HAP-1 (cell line): ENCODE results near the gene CARS1.
"Not testable (repeated sequence)": the region's sequence is repeated elsewhere in the genome, so short reads cannot be mapped to it uniquely, and the experiment has no call there.

Source experiments
- DNase-seq, 2 experiments: peaks; one replicate each; pipeline ENCODE4 v3.0.0-alpha.2; 2016 to 2020; ENCODE audit warnings: low spot score in 2 of 2
- H3K27me3 ChIP-seq: fragments of 250-450 bp; sonication (Bioruptor Pico); 2 replicates; pipeline ENCODE4 v1.5.1; 2020; ENCODE audit warnings: low read depth, mild to moderate bottlenecking, moderate library complexity
- H3K36me3 ChIP-seq: fragments of 250-450 bp; sonication (Bioruptor Pico); replicated peaks from 2 replicates; pipeline ENCODE4 v1.5.1; 2020; ENCODE audit warnings: mild to moderate bottlenecking
- H3K4me1 ChIP-seq: fragments of 250-450 bp; sonication (Bioruptor Pico); 2 replicates; pipeline ENCODE4 v1.5.1; 2020; ENCODE audit warnings: mild to moderate bottlenecking
- H3K4me3 ChIP-seq: fragments of 250-450 bp; sonication (Bioruptor Pico); 2 replicates; pipeline ENCODE4 v1.5.1; 2020; ENCODE audit warnings: mild to moderate bottlenecking, moderate library complexity
- H3K9me3 ChIP-seq: fragments of 250-450 bp; sonication (Bioruptor Pico); 2 replicates; pipeline ENCODE4 v1.5.1; 2020; ENCODE audit warnings: mild to moderate bottlenecking, moderate library complexity
- in situ Hi-C: fragments of 300-500 bp; cut with MboI; formaldehyde crosslinking; loops from 3 replicates; pipeline ENCODE4 v1.14.3; 2020; ENCODE audit warnings: low sequenced_read_pairs, inconsistent platforms, mixed read lengths

Gene CARS1

DNA sequence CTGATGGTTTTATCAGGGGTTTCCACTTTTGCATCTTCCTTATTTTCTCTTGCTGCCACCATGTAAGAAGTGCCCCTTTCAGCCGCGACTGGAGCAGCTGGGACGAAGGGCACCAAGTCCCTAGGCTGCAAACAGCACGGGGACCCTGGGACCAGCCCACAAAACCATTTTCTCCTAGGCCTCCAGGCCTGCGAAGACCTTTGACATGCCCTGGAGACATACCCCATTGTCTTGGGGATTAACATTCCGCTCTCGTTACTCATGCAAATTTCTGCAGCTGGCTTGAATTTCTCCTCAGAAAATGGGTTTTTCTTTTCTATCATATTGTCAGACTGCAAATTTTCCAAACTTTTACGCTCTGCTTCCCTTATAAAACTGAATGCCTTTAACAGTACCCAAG is 6.7 kb upstream of the CARS1 start:
- peak; percentile 84 to 89 for DNase-seq
- in situ Hi-C loops, result loop anchor here (25.0 kb wide), 1 partner anchor 348 kb away; no protein-coding TSS in a partner anchor

GRCh38 chr11:3063432-3063831 is 6.2 kb upstream of the CARS1 start:
- in situ Hi-C loops, result loop anchor here (25.0 kb wide), 1 partner anchor 349 kb away; no protein-coding TSS in a partner anchor
- H3K4me3 ChIP-seq, H3K27me3 ChIP-seq, H3K36me3 ChIP-seq, DNase-seq: not testable (repeated sequence)
- Histone ChIP-seq H3K4me1 (peaks cover 11% of the 10 kb centered on the region), H3K9me3 (peaks cover 20% of the 10 kb centered on the region)

More for the DNA sequence above, 6.7 kb upstream of the CARS1 start:
- not testable (repeated sequence) for H3K4me3 ChIP-seq, H3K36me3 ChIP-seq, H3K27me3 ChIP-seq
- H3K4me1 ChIP-seq, result peaks cover 11% of the 10 kb centered on the region
- peaks cover 20% of the 10 kb centered on the region for H3K9me3 ChIP-seq

DNA sequence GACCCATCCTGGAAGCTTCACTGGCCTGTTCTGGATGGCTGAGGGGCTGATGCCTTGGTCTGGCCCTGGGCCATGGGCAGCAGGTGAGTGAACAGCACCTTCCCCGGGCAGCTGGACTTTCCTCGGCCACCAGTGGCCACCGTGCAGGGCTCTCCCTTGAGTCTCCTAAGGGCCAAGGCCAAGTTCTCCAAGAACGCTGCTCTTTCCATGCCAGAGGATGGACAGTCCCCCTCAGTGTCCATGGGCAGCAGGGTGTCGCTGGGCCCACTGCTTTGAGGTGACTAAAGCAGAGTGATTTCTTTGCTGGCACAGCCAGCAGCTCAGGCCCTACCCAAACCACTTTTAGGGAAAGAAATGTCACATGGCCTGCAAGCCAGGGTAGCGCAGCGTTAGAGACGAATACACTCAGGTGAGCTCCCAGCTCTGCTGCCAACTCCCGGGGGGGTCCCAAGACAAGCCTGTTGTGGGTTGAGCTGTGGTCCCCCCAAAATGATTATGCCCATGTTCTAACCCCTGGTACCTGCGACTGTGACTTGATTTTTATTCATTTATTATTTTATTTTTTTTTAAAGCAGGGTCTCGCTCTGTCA is 3.3 kb upstream of the CARS1 start:
- in situ Hi-C loops, result loop anchor here (25.0 kb wide), 1 partner anchor 352 kb away; no protein-coding TSS in a partner anchor
- DNase-seq, result no peak
- peaks cover 8% of the 10 kb centered on the region for H3K36me3 ChIP-seq
- H3K4me1 ChIP-seq, result peaks cover 24% of the 10 kb centered on the region
- no peak overlapping the region for H3K4me3 ChIP-seq
- H3K9me3 ChIP-seq, result peaks cover 14% of the 10 kb centered on the region
- no peaks in the 10 kb centered on the region for H3K27me3 ChIP-seq

GRCh38 chr11:3058753-3059664 is 1.8 kb upstream of the CARS1 start:
- in situ Hi-C loops, result loop anchor here (25.0 kb wide), 1 partner anchor 353 kb away; no protein-coding TSS in a partner anchor
- Histone ChIP-seq H3K9me3 (peaks cover 3% of the 10 kb centered on the region; the same call in 1 of the 2 replicates), H3K36me3 (peaks cover 19% of the 10 kb centered on the region), H3K4me1 (peaks cover 21% of the 10 kb centered on the region), H3K4me3 (no peak overlapping the region), H3K27me3 (no peaks in the 10 kb centered on the region)
- DNase-seq, result no peak

GRCh38 chr11:3056296-3057068 is 741 bp downstream of the CARS1 start:
- Histone ChIP-seq H3K36me3 (peaks cover 32% of the 10 kb centered on the region), H3K9me3 (no peaks in the 10 kb centered on the region), H3K4me1 (peaks cover 20% of the 10 kb centered on the region), H3K4me3 (peak overlapping the region; percentile 100), H3K27me3 (no peaks in the 10 kb centered on the region)
- in situ Hi-C loops, result loop anchor here (25.0 kb wide), 1 partner anchor 356 kb away; no protein-coding TSS in a partner anchor
- DNase-seq, result peak in 1 of 2 experiments; percentile 43

GRCh38 chr11:3055891-3056290 is 1.3 kb downstream of the CARS1 start:
- H3K9me3 ChIP-seq, result no peaks in the 10 kb centered on the region
- peak overlapping the region; percentile 100 for H3K4me3 ChIP-seq
- H3K4me1 ChIP-seq, result peaks cover 20% of the 10 kb centered on the region
- DNase-seq, result no peak
- H3K27me3 ChIP-seq, result no peaks in the 10 kb centered on the region
- in situ Hi-C loops, result loop anchor here (25.0 kb wide), 1 partner anchor 356 kb away; no protein-coding TSS in a partner anchor
- peaks cover 32% of the 10 kb centered on the region for H3K36me3 ChIP-seq

DNA sequence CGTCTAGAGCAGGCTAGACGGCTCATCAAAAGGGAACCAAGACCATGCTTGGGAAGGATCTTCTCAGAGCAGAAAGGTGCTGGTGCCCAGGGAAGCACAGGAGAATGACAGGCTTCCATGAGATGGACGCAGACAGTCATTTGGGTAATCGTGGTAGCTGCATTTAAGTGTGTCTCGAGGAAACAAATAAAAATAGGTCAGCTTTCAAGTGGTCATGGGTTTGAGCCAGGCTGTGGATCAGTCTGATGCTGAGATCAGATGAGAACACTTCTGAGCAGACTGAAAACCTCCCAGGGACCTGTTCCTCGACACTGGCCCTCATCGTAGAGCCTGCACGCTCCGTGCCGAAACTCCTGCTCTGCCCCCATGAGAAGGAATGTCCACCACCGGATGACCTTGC is 4.7 kb downstream of the CARS1 start:
- H3K27me3 ChIP-seq, result no peaks in the 10 kb centered on the region
- peaks cover 41% of the 10 kb centered on the region for H3K36me3 ChIP-seq
- H3K4me3 ChIP-seq, result no peak overlapping the region
- peaks cover 15% of the 10 kb centered on the region for H3K4me1 ChIP-seq
- no peak for DNase-seq
- in situ Hi-C loops, result loop anchor here (25.0 kb wide), 1 partner anchor 360 kb away; no protein-coding TSS in a partner anchor
- no peaks in the 10 kb centered on the region for H3K9me3 ChIP-seq

GRCh38 chr11:3052109-3052479 is 5.1 kb downstream of the CARS1 start:
- peaks cover 42% of the 10 kb centered on the region for H3K36me3 ChIP-seq
- H3K9me3 ChIP-seq, result no peaks in the 10 kb centered on the region
- in situ Hi-C loops, result loop anchor here (25.0 kb wide), 1 partner anchor 360 kb away; no protein-coding TSS in a partner anchor
- DNase-seq, result peak in 1 of 2 experiments; percentile 22
- H3K4me1 ChIP-seq, result peaks cover 15% of the 10 kb centered on the region
- H3K4me3 ChIP-seq, result no peak overlapping the region
- H3K27me3 ChIP-seq, result no peaks in the 10 kb centered on the region

DNA sequence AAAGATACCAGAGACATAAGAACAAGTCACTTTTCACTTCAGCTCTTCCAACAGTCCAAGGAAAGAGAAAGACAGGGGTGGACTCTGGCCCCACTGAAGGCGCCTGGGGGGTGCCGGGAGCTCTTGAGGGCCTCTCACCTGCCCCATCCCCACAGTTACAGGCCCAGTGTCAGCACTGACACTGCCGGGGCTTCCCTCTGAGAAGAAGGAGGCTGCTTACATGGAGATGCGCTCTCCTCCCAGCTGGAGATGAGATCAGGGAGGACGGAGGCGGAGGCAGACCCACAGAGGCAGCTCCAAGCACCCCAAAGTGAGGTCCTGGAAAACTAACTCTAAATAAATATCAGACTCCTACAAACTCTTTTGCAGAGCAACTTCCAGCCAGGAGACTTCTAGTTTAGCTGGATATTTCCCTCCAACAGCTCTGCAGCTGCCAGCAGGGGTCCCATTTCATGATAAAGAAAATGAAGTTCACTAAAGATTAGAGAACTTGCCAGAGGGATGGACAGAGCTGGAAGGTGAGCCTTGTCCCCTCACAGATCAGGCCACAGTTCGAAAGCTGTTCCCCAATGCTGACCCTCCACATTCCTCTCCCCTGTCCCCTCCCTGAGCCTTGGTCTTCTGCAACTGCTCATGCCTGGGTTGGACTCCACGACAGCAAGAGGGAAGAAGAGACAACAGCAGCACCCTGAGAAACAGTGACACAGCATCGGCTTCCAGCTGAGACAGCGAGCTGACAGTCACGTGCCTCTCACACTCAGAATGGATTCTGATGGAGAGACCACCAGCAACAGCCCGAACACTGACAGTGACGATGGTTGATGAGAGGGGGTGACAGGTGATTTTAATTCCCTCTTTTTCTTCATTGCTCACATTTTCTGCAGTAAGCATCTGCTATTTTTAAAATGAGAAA is 5.8 kb downstream of the CARS1 start:
- no peaks in the 10 kb centered on the region for H3K9me3 ChIP-seq
- in situ Hi-C loops, result loop anchor here (25.0 kb wide), 1 partner anchor 361 kb away; no protein-coding TSS in a partner anchor
- no peak for DNase-seq
- H3K4me3 ChIP-seq, result no peak overlapping the region
- peaks cover 42% of the 10 kb centered on the region for H3K36me3 ChIP-seq
- peaks cover 15% of the 10 kb centered on the region for H3K4me1 ChIP-seq
- no peaks in the 10 kb centered on the region for H3K27me3 ChIP-seq

DNA sequence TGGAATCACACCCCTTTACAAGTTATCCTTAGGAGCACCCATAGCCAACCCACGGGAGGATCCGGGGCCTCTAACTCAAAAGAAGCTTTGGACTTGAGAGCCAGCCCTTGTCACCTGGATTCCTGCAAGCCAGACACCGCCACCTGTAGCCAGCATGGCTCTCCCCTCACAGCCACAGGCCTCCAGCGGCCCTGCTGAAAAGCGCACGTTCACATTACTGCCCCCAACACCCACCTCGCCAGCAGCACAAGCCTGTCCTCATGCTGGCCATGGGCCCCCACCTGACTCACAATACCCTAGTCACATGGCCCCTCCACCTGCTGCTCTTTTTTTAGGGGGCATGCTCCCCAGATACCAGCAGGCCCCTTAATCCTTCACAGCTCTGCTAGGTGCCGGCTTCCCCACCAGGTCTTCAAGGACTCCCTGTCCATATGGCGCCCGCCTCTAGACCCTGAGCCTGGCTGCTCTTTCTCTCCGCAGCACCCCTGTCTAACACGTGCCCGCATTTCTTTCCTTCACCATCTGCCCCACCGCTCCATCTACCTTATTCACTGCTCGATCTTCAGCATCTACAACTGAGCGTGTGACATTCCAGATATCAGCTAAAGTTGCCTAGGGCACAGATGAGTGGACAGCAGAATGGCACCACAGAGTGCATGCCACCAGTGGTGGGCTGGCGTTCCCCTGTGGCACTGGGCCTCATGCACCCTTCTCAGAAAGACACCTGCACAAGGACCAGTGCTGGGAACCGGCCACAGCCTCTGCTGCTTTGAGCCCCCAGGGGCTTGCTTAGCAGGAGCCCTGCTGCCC is 6.6 kb downstream of the CARS1 start:
- Histone ChIP-seq H3K9me3 (no peaks in the 10 kb centered on the region), H3K4me3 (no peak overlapping the region), H3K36me3 (peaks cover 48% of the 10 kb centered on the region), H3K4me1 (peaks cover 8% of the 10 kb centered on the region), H3K27me3 (no peaks in the 10 kb centered on the region)
- no peak for DNase-seq
- in situ Hi-C loops, result loop anchor here (25.0 kb wide), 1 partner anchor 362 kb away; no protein-coding TSS in a partner anchor

DNA sequence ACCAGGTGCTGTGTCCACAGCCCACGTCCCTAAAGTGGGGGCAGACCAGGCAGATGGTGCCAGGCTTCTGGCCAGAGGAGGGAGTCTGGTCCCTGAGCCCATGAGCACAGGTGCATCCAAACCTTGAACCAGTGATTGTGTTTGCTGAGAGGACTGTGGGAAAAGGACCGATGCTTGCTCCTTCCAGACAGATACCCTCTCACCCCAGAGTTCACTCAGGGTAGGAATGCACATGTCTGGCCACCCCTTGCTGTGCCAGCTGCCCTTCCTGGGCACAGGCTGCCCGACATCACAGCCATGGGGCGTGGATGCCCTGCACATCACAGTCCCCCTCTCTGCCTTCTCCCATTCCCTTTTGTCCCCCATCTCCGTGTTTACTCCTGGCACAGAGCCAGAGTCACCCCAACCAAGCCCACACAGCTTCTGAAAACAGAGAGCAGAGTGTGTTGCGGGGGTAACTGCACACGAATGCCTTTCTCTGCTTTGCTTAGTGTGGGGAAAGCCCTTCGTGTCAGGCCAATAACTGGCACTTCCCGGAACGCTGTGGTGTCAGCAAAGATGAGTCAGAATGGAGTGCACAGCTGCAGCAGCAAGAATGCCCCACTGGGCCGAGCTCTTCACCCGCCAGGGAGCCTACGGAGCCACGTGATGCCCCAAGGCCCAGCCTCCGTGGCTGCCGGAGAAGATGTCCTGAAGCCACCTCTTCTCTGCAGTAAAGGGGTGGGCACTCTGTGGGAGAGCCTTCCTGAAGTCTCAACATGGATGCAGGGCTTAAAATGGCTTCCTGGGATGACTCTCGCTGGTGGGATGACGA is 7.6 kb downstream of the CARS1 start:
- H3K4me3 ChIP-seq, result no peak overlapping the region
- H3K4me1 ChIP-seq, result peaks cover 6% of the 10 kb centered on the region; the same call in 1 of the 2 replicates
- H3K36me3 ChIP-seq, result peaks cover 52% of the 10 kb centered on the region
- in situ Hi-C loops, result loop anchor here (25.0 kb wide), 1 partner anchor 363 kb away; no protein-coding TSS in a partner anchor
- no peaks in the 10 kb centered on the region for H3K27me3 ChIP-seq
- no peak for DNase-seq
- no peaks in the 10 kb centered on the region for H3K9me3 ChIP-seq
